A673 (cell line): ENCODE data around the gene KCND2.

Experiments used
- CTCF ChIP-seq: fragments of 300-800, 200-600 bp; sonication (generic); conservative IDR thresholded peaks from 2 replicates; pipeline ENCODE4 v1.5.1; 2017; ENCODE audit warnings: low read depth, mild to moderate bottlenecking, antibody characterized with exemption, low read length, moderate library complexity, mixed read lengths
- EZH2 ChIP-seq: fragments of 200-600 bp; sonication (generic); IDR thresholded peaks from 2 replicates; pipeline ENCODE4 v1.6.1; 2017; ENCODE audit warnings: borderline replicate concordance, low read depth, mild to moderate bottlenecking, mixed read lengths, antibody characterized with exemption, low read length; ENCODE audit not compliant: poor library complexity, severe bottlenecking

GRCh38 chr7:120311028-120311788 is 38.2 kb downstream of the KCND2 start:
- no peak for TF ChIP-seq CTCF
- no peak for TF ChIP-seq EZH2
